ENCODE data around the gene SLC6A12.

The SLC6A12 gene

GRCh38 chr12:211639-212414, 2.1 kb downstream of the SLC6A12 start:
- Histone ChIP-seq H3K4me3 (ENCODE audit: low read depth, low read length) (no peak overlapping the region), H3K9ac (ENCODE audit: low read depth, low read length) (no peak overlapping the region), H3K27me3 (ENCODE audit: control insufficient read depth, insufficient read depth, low read length) (peaks cover 75% of the 10 kb centered on the region), H3K4me1 (ENCODE audit: control insufficient read depth, insufficient read depth, low read length) (peaks cover 7% of the 10 kb centered on the region), H3K36me3 (ENCODE audit: control insufficient read depth, insufficient read depth, low read length) (no peaks in the 10 kb centered on the region), H3K9me3 (ENCODE audit: control insufficient read depth, insufficient read depth, low read length) (no peaks in the 10 kb centered on the region)

DNA sequence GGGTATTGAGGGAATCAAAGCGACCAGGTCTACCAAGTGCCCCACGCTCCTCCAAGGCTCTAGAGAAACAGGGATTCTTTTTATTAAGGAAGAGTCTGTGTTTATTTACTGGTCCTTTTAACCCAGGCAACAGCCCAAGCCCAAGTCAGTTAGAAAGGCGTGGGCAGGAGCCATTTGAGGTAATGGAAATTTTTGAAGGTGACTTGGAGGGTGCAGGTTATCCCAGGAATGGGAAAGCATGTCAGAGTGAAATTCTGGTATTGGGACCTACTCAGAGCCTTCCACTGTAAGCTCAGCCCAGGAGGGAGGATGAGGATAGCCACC, 2.9 kb downstream of the SLC6A12 start:
- Histone ChIP-seq H3K36me3 (ENCODE audit: control insufficient read depth, insufficient read depth, low read length) (no peaks in the 10 kb centered on the region), H3K27me3 (ENCODE audit: control insufficient read depth, insufficient read depth, low read length) (peaks cover 79% of the 10 kb centered on the region)

GRCh38 chr12:210277-211141, 3.4 kb downstream of the SLC6A12 start:
- Histone ChIP-seq H3K9me3 (ENCODE audit: control insufficient read depth, insufficient read depth, low read length) (no peaks in the 10 kb centered on the region), H3K9ac (ENCODE audit: low read depth, low read length) (no peak overlapping the region), H3K4me3 (ENCODE audit: low read depth, low read length) (no peak overlapping the region), H3K36me3 (ENCODE audit: control insufficient read depth, insufficient read depth, low read length) (no peaks in the 10 kb centered on the region), H3K27me3 (ENCODE audit: control insufficient read depth, insufficient read depth, low read length) (peaks cover 82% of the 10 kb centered on the region), H3K4me1 (ENCODE audit: control insufficient read depth, insufficient read depth, low read length) (peaks cover 7% of the 10 kb centered on the region)

More for the DNA sequence above, 2.9 kb downstream of the SLC6A12 start:
- Histone ChIP-seq H3K4me1 (ENCODE audit: control insufficient read depth, insufficient read depth, low read length) (peaks cover 7% of the 10 kb centered on the region), H3K9ac (ENCODE audit: low read depth, low read length) (no peak overlapping the region), H3K4me3 (ENCODE audit: low read depth, low read length) (no peak overlapping the region), H3K9me3 (ENCODE audit: control insufficient read depth, insufficient read depth, low read length) (no peaks in the 10 kb centered on the region)

DNA sequence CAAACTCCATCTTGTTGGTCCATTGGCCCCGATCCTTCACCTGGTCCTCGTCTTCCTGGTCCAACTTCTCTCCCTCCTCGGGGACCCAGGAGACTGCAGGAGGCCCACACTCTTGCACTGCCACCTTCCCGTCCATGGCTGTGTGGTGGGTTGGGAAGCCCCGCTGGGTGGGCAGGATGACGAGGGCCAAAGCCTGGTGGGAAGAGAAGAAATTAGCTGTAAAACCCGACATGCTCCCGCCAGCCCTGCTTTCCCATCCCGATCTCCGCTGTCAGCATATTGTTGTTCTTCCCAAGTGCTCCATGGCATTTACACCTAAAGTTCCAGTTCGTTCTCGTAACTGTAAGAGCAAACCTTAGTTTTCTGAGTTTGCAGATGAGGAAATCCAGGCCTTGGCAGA, 4.1 kb downstream of the SLC6A12 start:
- no peak overlapping the region for H3K9ac ChIP-seq (ENCODE audit: low read depth, low read length)
- H3K9me3 ChIP-seq (ENCODE audit: control insufficient read depth, insufficient read depth, low read length): no peaks in the 10 kb centered on the region
- no peak overlapping the region for H3K4me3 ChIP-seq (ENCODE audit: low read depth, low read length)
- H3K36me3 ChIP-seq (ENCODE audit: control insufficient read depth, insufficient read depth, low read length): no peaks in the 10 kb centered on the region
- H3K27me3 ChIP-seq (ENCODE audit: control insufficient read depth, insufficient read depth, low read length): peaks cover 84% of the 10 kb centered on the region
- H3K4me1 ChIP-seq (ENCODE audit: control insufficient read depth, insufficient read depth, low read length): peaks cover 7% of the 10 kb centered on the region

DNA sequence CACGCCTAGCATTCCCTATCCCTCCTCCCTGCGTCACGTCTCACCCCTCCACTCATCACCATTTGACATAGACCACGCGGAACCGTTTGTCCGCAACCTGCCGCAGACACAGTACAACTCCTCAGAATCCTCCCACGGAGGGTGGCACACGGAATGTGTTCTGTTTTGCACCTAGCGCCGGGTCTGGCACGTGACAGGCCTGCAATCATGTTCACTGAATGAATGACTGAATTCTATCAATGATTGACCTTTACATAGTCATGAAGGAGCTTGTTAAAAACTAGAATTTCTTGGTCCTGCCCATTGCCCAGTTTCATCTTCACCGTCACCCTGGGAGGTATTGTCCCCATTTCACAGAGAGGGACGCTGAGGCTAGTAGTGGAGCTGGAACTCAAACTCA, 4.7 kb downstream of the SLC6A12 start:
- H3K9me3 ChIP-seq (ENCODE audit: control insufficient read depth, insufficient read depth, low read length): no peaks in the 10 kb centered on the region
- H3K9ac ChIP-seq (ENCODE audit: low read depth, low read length): no peak overlapping the region
- no peak overlapping the region for H3K4me3 ChIP-seq (ENCODE audit: low read depth, low read length)
- H3K36me3 ChIP-seq (ENCODE audit: control insufficient read depth, insufficient read depth, low read length): no peaks in the 10 kb centered on the region
- peaks cover 84% of the 10 kb centered on the region for H3K27me3 ChIP-seq (ENCODE audit: control insufficient read depth, insufficient read depth, low read length)
- peaks cover 9% of the 10 kb centered on the region for H3K4me1 ChIP-seq (ENCODE audit: control insufficient read depth, insufficient read depth, low read length)

GRCh38 chr12:208813-209212, 5.1 kb downstream of the SLC6A12 start:
- peaks cover 8% of the 10 kb centered on the region for H3K4me1 ChIP-seq (ENCODE audit: control insufficient read depth, insufficient read depth, low read length)
- no peaks in the 10 kb centered on the region for H3K9me3 ChIP-seq (ENCODE audit: control insufficient read depth, insufficient read depth, low read length)
- H3K4me3 ChIP-seq (ENCODE audit: low read depth, low read length): no peak overlapping the region
- H3K27me3 ChIP-seq (ENCODE audit: control insufficient read depth, insufficient read depth, low read length): peaks cover 85% of the 10 kb centered on the region
- H3K36me3 ChIP-seq (ENCODE audit: control insufficient read depth, insufficient read depth, low read length): no peaks in the 10 kb centered on the region
- H3K9ac ChIP-seq (ENCODE audit: low read depth, low read length): no peak overlapping the region

DNA sequence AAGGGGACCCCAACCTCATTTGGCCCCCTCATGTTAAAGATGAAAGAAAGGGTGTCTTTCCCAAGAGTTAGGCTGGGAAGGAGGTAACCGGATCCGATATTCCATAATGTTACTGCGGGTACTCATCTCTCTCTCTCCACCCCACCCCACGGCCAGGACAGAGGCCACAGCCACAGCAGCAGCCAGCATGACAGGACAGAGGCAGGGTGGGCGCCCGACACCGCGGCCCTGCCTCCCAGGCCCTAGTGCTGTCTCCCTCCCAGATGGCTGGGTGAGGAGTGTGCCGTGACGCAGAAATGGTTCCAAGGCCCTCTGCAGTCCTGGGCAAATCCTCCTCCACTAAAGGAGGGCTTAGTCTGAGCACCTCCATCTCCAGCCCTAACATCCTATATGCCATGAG, 6.2 kb downstream of the SLC6A12 start:
- no peaks in the 10 kb centered on the region for H3K36me3 ChIP-seq (ENCODE audit: control insufficient read depth, insufficient read depth, low read length)
- no peaks in the 10 kb centered on the region for H3K9me3 ChIP-seq (ENCODE audit: control insufficient read depth, insufficient read depth, low read length)
- peaks cover 7% of the 10 kb centered on the region for H3K4me1 ChIP-seq (ENCODE audit: control insufficient read depth, insufficient read depth, low read length)
- no peak overlapping the region for H3K9ac ChIP-seq (ENCODE audit: low read depth, low read length)
- peaks cover 80% of the 10 kb centered on the region for H3K27me3 ChIP-seq (ENCODE audit: control insufficient read depth, insufficient read depth, low read length)
- H3K4me3 ChIP-seq (ENCODE audit: low read depth, low read length): no peak overlapping the region

DNA sequence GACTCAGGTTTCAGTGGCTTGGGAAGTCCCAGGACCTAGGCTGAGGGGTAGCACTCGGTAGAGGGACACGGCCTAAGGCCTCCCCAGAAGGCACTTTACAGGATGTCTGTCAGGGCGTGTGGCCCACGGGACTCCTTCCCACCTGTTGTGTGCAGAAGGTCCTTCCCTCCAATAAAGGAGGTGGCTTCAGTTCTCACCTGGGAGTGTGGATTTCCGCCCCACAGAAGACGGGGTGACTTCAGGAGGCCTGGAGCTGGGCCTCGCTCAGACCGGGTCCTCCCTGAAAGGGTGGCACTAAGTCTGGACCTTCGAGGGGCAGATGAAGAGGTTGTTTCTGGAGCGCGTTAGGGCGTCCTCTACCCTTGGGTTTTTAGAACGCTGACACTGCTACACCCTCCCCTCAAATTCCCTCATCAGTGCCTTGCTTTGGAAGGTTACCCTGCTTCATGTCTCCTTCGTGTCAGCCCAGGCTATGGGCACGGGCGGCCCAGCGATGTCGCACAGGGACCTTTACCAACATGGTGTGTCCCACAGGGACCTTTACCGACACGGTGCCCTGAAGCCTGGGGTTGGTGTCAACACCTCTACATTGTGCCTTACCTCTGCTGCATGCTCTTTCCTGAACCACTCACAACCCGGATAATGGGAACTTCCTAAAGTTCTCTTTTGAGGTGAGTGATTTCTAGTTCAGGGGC, 7.1 kb downstream of the SLC6A12 start:
- H3K9ac ChIP-seq (ENCODE audit: low read depth, low read length): no peak overlapping the region
- H3K27me3 ChIP-seq (ENCODE audit: control insufficient read depth, insufficient read depth, low read length): peaks cover 82% of the 10 kb centered on the region
- H3K9me3 ChIP-seq (ENCODE audit: control insufficient read depth, insufficient read depth, low read length): no peaks in the 10 kb centered on the region
- H3K4me3 ChIP-seq (ENCODE audit: low read depth, low read length): no peak overlapping the region
- no peaks in the 10 kb centered on the region for H3K36me3 ChIP-seq (ENCODE audit: control insufficient read depth, insufficient read depth, low read length)
- peaks cover 8% of the 10 kb centered on the region for H3K4me1 ChIP-seq (ENCODE audit: control insufficient read depth, insufficient read depth, low read length)

DNA sequence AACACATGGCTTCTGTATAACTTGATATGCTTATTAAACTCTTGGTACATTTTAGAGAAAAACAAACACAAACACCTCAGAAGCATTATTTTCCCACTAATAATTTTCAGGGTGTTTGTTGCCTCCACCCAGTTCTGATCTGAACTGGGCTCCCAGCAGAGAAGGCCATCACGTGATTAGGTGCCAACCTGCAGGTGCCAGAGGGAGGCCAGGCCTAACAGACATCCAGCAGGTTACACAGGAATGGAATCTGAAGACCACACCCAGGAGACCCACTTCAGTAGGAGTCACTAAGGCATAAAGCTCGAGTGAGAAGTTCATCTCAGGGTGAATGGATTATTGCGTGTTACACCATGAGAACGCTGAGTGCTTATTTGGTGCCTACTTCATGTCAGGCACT, 8.9 kb downstream of the SLC6A12 start:
- peaks cover 79% of the 10 kb centered on the region for H3K27me3 ChIP-seq (ENCODE audit: control insufficient read depth, insufficient read depth, low read length)
- peaks cover 8% of the 10 kb centered on the region for H3K4me1 ChIP-seq (ENCODE audit: control insufficient read depth, insufficient read depth, low read length)
- H3K9ac ChIP-seq (ENCODE audit: low read depth, low read length): no peak overlapping the region
- H3K36me3 ChIP-seq (ENCODE audit: control insufficient read depth, insufficient read depth, low read length): no peaks in the 10 kb centered on the region
- no peak overlapping the region for H3K4me3 ChIP-seq (ENCODE audit: low read depth, low read length)
- H3K9me3 ChIP-seq (ENCODE audit: control insufficient read depth, insufficient read depth, low read length): no peaks in the 10 kb centered on the region

GRCh38 chr12:204261-204678, 9.7 kb downstream of the SLC6A12 start:
- Histone ChIP-seq H3K9ac (ENCODE audit: low read depth, low read length) (no peak overlapping the region), H3K4me1 (ENCODE audit: control insufficient read depth, insufficient read depth, low read length) (peaks cover 8% of the 10 kb centered on the region), H3K4me3 (ENCODE audit: low read depth, low read length) (peak overlapping the region; percentile 69), H3K9me3 (ENCODE audit: control insufficient read depth, insufficient read depth, low read length) (no peaks in the 10 kb centered on the region), H3K27me3 (ENCODE audit: control insufficient read depth, insufficient read depth, low read length) (peaks cover 74% of the 10 kb centered on the region), H3K36me3 (ENCODE audit: control insufficient read depth, insufficient read depth, low read length) (no peaks in the 10 kb centered on the region)

GRCh38 chr12:203462-204260, 10.3 kb downstream of the SLC6A12 start:
- H3K9me3 ChIP-seq (ENCODE audit: control insufficient read depth, insufficient read depth, low read length): no peaks in the 10 kb centered on the region
- no peaks in the 10 kb centered on the region for H3K36me3 ChIP-seq (ENCODE audit: control insufficient read depth, insufficient read depth, low read length)
- peaks cover 8% of the 10 kb centered on the region for H3K4me1 ChIP-seq (ENCODE audit: control insufficient read depth, insufficient read depth, low read length)
- peak overlapping the region; percentile 69 for H3K4me3 ChIP-seq (ENCODE audit: low read depth, low read length)
- no peak overlapping the region for H3K9ac ChIP-seq (ENCODE audit: low read depth, low read length)
- H3K27me3 ChIP-seq (ENCODE audit: control insufficient read depth, insufficient read depth, low read length): peaks cover 70% of the 10 kb centered on the region
